GM19193 (cell line): ENCODE results near the gene C1orf226.

Experiments
- POLR2A ChIP-seq: IDR thresholded peaks from 4 replicates; pipeline ENCODE4 v1.6.1; 2011; ENCODE audit not compliant: insufficient read depth, insufficient read length; ENCODE audit errors: extremely low read depth

C1orf226 gene

DNA sequence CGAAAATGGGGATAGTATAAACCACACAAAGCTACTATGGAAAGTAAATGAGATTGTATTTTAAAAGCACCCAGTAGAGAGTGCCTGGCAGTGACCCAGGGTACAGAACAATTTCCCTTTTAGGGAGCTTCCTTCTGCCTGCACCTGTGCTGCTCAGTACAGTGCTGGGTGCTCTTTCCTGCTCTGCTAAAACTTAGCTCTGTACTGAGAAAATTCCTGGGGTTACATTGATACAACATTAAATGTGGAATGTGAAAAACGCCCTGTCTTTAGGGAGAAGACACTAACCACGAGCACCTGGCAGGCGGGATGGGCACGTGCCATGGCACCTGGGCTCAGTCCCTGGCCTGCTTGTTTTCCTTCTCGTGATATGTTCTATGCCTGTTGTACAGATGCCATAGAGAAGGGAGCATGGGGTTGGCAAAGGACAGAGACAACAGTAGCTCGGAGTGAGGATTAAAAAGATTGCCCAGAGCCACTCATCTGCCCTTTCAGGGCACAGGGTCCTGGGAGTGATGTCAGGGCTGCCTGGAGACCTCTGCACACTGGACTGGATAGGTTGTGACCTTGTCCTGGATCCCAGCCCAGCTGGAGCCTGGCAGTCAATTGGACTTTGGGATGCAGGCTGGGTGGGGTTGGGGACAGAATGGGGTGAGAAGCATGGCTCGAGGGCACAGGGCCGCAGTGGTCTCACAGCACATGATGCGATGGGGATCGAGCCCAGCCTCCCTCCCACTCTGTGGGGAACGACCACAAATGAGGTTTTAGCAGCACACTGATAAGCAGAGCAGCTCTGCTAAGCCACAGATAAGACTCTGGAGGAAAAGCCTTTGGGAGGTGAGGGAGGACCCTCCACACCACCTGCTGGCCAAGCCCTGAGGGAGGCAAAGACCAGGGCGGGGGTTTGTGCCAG is 9.1 kb upstream of the C1orf226 start:
- no peak for TF ChIP-seq POLR2A

DNA sequence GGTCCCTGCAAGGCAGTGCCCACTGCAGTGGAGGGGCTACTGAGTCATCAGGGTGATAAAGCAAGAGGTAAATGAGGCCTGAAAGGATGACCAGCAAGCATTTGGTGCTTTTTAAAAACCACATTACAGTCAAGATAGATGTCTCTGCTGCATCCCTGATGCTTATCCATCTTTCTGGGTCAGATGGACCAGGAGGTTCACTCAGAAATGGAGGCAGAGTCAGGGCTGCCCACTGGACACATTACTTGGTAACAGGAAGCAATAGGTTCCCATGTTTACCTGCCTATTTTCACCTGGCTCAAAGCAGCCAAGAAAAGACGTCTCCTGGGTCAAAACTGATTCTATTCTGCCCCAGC is 8.5 kb upstream of the C1orf226 start:
- TF ChIP-seq POLR2A = no peak

DNA sequence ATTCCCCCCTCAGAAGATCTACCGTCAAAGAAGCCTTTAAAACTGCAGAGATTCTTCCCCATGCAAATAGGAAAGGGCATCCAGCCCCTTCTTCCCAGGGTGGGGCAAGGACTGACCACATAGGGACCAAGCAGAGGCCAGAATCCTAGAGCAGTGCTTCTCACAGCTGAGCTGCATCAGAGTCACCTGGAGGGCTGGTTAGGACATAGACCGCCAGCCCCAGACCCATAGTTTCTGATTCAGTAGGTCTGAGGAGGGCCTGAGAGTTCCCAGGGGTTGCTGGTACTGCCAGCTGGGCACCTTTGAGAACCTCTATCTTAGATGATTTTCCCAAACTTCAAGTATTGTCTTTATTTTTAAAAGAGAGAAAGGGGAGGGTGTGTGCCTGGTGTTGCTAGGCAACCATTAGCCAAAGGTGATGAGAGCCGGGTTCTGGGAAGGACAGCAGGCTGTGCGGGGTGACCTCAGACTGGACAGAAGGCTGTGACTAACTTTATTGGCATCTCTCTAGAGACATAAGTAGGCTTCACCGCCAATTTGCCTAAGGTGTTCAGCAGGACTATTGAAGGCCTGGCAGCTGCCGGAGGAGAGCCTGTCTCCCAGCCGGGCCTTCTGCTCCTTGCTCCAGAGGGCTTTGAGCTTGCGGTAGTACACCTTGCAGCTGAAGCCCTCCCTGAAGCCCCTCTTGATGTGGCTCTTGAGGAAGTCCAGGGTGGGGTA is 7.8 kb upstream of the C1orf226 start:
- TF ChIP-seq POLR2A = no peak

DNA sequence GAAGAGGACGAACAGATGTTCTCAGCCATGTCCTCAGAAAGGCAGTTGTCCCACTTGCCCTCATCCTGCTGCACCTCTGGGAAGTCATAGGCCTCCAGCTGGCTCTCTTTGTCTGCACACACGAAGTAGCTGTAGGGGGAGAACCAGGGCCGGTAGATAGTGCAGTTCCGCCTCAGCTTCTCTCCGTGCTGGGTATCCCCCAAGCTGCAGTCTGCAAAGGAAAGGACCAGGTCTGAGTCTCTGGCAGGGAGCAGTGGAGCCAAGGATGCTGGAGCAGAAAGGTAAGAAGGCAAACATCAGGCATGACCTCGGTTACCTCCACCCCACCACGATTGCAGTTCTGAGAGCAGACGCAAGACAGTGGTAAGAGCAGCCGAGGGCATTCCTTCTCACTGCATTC is 7.1 kb upstream of the C1orf226 start:
- TF ChIP-seq POLR2A = no peak

DNA sequence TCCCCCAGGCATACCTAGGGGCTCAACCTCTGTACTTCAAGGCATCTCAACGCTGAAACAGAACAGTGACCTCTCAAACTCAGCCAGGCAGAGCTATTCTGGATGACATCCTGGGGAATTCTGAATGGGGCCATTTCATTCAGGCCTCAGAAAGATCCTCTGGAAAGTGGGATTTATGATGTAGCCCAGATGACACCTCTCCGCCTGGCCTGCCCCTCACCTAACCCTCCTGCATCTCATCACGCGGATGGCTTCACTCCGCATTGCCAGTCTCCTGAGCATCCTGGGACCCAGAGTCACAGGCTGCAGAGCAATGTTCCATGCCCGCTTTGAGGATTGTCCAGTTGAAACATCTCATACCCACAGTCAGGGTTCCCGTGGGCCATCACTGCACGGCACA is 6.1 kb upstream of the C1orf226 start:
- no peak for TF ChIP-seq POLR2A

DNA sequence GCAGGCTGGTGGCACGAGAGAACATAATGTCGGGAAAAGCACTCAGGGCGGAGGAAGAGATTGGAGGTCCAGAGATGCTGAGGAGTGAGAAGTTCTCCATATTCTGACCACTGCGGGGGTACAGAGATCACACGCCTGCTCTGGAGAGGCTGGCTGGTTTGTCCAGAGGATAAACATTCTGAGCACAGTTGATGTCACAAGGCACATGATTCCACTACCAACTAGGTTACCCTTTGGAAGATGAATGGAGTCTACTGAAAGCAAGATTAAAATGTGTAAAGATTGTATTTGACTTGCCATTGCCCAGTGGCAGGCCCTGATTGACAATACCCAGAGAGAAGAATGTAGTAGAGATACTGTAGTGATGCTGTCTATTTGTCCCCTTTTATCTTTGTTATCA is 4.8 kb upstream of the C1orf226 start, which contains the start of gene SPATA46:
SPATA46 (minus strand) TSS at position 164 of the 400 bp plus-strand sequence; CDS start at position 100, 64 bp downstream.
- no peak for TF ChIP-seq POLR2A

DNA sequence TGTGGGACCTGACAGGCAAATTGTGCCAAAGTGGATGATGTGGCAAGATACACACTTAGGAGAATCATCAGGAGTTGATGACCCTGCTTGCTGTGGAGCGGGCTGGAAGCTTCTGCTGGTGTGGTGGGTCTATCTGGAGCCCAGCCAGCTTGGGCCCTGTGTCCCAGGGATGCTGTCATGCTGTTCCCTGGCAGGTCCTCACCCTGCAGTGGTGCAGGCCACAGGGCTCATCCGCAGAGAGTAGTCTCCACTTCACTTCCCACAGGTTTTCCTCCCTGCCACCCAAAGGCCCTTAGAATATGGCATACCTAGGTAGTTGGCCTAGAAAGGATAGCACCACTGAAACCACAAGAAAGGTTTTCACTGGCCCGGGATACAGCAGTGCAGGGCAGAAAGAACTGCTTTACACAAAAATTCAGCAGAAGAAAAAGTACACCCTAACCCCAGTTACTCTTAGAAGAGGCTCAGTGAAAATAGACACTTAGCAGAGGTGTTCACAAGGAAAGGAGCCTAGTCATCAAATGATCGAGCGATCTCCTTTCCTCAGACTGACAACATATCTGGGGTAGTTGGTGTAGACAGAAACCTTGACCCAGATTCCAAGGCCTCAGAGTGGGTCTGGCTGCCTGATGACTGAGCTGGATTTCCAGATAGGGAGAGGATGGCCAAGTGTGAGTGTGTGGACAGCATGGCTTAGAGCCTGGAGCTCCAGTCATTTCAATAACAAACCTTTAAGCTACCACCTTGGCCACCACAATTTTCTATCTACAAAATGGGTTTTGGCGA is 1.3 kb upstream of the C1orf226 start:
- no peak for TF ChIP-seq POLR2A

DNA sequence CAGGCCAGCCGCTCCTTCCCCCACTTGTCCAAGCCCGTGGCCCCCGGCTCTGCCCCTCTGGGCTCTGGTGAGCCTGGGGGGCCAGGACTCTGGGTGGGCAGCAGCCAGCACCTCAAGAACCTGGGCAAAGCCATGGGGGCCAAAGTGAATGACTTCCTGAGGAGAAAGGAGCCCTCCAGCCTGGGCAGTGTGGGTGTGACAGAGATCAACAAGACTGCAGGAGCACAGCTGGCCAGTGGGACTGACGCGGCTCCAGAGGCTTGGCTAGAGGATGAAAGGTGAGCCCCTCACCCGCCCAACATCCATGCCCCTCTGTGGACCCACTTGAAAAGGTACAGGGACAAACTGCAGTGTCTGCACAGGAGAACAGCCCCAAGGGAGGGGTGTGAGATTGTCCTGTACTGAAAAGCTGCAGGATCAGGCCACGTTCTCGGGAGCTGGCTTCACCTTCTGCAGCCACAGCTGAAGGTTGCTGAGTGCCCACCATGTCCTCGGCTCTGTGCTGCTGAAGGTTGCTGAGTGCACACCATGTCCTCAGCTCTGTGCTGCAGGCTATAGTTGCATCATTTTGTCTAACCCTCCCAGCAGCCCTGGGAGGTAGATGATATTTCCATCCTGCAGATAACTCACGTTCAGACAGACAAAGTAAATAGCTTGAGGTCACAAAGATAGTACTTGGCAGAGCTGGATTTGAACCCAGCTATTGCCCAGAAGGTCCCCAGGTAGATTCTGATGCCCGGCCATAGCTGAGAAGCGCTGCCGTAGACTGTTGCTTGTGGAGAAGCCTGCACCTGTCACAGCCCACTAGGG is 618 bp downstream of the C1orf226 start:
- no peak for TF ChIP-seq POLR2A

DNA sequence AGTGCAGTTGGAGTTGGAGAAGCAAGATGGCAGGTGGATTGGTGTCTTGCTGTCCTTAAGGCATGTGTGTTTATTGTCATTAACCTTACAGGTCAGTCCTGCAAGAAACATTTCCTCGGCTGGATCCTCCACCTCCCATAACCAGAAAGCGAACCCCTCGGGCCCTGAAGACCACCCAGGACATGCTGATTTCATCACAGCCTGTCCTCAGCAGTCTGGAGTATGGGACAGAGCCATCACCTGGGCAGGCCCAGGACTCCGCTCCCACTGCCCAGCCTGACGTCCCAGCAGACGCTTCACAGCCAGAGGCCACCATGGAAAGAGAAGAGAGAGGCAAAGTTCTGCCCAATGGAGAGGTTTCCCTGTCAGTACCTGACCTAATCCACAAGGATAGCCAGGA is 1.6 kb downstream of the C1orf226 start:
- no peak for TF ChIP-seq POLR2A

DNA sequence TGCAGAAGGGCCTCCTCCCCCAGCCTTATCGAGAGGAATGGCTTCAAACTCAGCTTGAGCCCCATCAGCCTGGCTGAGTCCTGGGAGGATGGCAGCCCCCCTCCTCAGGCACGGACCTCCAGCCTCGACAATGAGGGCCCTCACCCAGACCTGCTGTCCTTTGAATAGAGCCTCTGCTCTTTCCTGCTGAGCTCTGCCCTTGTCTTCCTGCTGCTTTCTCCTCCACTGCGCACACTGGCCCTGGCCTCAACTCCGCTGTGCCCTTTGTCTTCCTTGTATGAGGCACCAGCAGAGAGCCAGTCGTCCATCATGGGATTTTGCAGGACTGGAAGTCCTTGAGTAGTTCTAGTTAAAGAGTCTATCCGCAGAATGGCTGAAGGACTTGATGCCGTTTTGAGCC is 2.0 kb downstream of the C1orf226 start:
- no peak for TF ChIP-seq POLR2A

DNA sequence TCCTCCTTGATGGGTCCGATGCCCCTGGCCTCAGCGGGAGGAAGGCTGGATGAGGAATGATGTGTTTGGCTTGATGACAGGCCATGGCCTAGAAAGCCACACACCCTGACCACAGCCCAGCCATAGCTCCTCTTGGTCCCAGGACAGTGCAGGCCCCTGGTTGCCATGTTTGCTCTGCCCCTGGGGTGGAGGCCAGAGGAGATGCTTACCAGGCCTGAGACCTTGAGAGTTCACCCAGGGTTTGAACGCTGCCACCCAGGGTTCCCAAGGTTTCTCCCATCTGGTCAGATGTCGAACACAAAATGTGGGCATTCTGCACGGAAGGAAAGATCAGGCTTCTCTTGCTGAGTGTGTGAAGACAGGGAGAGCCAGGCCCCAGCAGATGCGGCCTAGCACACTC is 2.6 kb downstream of the C1orf226 start:
- TF ChIP-seq POLR2A = no peak

DNA sequence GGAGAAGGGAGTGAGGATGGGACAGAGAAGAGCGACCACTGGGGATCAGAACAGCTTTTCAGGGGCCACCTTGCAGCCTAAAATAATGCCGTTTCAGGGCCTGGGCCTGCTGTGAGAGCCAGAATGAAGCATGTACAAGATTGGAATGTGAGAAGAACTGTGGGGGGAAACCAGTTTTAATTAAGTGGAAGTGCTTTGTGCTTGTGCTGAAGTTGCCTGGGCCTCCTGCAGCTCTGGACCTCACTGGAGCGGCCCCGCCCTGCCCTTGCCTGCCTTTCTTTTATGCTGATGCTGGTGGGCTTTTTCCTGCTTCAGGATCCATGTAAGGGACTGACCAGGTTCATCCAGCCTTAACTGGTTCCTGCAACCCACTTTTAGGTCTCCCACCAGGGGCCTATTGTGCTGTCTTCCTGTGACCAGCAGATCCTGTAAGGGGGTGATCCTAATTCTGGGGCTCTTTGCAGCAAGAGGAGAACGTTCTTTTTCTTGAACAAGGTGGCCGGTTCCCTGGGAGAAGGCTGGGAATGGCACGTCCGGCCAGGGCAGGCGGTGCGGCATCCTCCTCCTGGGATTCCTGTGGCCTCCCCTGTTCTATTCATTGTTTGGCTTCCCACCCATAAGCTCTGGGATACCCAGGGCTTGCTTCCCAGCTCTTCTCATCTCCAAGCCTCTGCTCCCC is 3.2 kb downstream of the C1orf226 start:
- TF ChIP-seq POLR2A = no peak

DNA sequence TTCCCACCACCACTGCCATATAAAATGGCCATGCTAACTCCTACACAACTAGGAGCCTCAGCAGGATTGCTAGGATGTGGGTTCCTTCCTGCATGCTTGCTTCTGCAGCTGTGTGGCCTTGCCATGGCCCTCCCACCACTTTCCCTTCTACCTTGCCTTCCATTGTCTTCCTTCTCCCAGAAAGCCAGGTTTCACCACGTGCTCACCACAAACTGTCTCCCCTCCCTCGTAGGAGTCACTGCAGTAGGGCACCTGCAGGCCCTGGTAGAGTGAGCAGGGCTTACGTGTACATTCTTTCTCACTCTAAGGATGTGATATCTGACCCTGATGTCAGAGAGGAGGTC is 3.7 kb downstream of the C1orf226 start:
- TF ChIP-seq POLR2A = no peak

DNA sequence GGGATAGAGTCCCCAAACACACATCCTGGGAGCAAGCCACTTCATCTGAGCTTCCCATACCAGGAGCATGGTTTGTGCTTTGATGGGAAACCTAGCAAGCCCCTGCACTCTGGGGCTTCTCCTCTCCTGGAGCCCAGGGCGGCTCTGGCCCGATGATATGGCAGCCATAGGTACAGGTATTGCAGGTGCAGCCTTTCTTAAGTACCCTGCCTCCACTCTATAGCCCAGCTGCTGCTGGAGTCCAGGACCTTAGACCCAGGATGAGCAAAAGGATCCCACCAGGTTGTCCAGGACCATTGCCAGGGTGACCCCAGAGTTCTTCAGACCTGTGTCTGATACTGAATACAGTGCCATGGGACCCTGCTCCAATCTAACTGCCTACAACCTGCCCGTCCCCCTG is 4.2 kb downstream of the C1orf226 start:
- TF ChIP-seq POLR2A = no peak
